RWPE1 (cell line): ENCODE results near the gene GPR180.

Experiments used
- CTCF ChIA-PET: fragments of 350-600 bp; sonication (Branson Sonifier 250); formaldehyde crosslinking; extraction: SDS; loops from one replicate; lab custom pipeline; 2021; lab: Yijun Ruan, JAX
- POLR2A ChIA-PET: fragments of 400-600 bp; formaldehyde crosslinking; extraction: SDS; loops from one replicate; lab custom pipeline; 2020; ENCODE audit warnings: antibody characterized with exemption; ENCODE audit not compliant: low non-redundant PET; lab: Yijun Ruan, JAX
- DNase-seq: peaks from one replicate; pipeline ENCODE4 v3.0.0; 2012; ENCODE audit warnings: low spot score
- H3K27ac ChIP-seq: fragments of 450-650 bp; 2 replicates; pipeline ENCODE4 v1.5.1; 2017
- TF ChIP-seq, protein P1 (sequence below): fragments of 450-650 bp; conservative IDR thresholded peaks from 2 replicates; pipeline ENCODE4 v1.5.1; 2017; ENCODE audit warnings: low read depth, mild to moderate bottlenecking

GPR180 gene

DNA sequence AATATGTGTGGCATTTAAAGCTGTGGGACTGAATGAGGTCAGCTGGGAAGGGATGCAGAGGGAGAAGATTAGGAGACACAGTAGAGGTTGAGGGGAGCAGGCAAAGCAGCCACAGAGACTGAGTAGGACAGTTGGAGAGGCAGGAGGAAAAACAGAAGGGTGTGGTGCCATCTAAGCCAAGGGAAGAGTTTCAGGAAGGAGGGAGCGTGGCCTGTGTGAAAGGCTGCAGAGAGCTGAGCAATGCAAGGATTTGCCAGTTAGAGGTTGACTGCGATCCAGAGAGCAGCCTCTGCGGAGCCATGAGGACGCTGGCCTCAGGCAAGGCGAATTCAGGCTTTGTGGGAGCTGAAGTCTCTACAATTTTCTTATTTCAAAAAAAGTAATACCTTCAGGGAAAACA lies 81.8 kb downstream of the GPR180 start:
- DNase-seq = no peak
- no peak overlapping the region for H3K27ac ChIP-seq
- ChIA-PET POLR2A (no interaction called here), CTCF (interaction anchor here (0.8 kb wide), 1 partner anchor 8 kb away, joined by 3 read pairs; no protein-coding TSS in a partner anchor)
- TF ChIP-seq, protein P1, sequence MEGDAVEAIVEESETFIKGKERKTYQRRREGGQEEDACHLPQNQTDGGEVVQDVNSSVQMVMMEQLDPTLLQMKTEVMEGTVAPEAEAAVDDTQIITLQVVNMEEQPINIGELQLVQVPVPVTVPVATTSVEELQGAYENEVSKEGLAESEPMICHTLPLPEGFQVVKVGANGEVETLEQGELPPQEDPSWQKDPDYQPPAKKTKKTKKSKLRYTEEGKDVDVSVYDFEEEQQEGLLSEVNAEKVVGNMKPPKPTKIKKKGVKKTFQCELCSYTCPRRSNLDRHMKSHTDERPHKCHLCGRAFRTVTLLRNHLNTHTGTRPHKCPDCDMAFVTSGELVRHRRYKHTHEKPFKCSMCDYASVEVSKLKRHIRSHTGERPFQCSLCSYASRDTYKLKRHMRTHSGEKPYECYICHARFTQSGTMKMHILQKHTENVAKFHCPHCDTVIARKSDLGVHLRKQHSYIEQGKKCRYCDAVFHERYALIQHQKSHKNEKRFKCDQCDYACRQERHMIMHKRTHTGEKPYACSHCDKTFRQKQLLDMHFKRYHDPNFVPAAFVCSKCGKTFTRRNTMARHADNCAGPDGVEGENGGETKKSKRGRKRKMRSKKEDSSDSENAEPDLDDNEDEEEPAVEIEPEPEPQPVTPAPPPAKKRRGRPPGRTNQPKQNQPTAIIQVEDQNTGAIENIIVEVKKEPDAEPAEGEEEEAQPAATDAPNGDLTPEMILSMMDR = no peak
